ENCODE data around the gene STOML3. TPM values are rescaled to one million over a fixed set of nuclear protein-coding genes. Genes with fewer than 3 reads are reported as not detected.

The STOML3 gene
- total and polyA plus RNA-seq, 2 of the 8 experiments (the other 6 are each of a cell fraction or from before 2014, with no cell fraction given) = 0.06 TPM; not detected in 1

DNA sequence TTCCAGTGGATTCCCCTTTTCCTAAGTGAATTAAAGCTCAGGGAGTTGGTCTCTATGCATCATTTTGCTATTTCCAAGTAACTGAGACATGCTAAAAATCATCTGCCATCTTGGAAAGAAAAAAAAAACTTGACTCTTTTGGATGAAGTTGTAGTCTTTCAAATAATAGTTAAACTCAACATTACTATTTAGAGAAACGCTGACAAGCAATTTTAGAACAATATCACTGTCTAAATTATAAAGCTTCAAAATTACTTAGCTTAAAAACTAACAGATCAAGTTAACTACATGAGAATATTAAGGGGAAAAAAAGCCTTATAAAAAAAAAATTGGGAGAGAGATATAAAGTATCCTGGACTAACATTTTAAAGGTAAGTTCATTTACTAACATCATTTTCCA, 68.5 kb downstream of the STOML3 start:
- no peak overlapping the region for H3K14ac ChIP-seq (ENCODE audit: insufficient read length)
- ChIA-PET CTCF (ENCODE audit: partially characterized antibody) (interaction anchor here (0.9 to 1.2 kb wide), 2 partner anchors 51 to 219 kb away, joined by 3 read pairs; no protein-coding TSS in a partner anchor), POLR2A (ENCODE audit: partially characterized antibody) (no interaction called here)
- no peak for TF ChIP-seq EGR1 (IDR thresholded peaks at IDR 0.05; ENCODE audit: borderline replicate concordance, low read depth, low read length)
- no peak for TF ChIP-seq MAX (IDR thresholded peaks at IDR 0.05)
- TF ChIP-seq SP2 (IDR thresholded peaks at IDR 0.05; ENCODE audit: low read length) = no peak

More for the DNA sequence above, 68.5 kb downstream of the STOML3 start:
- no peak overlapping the region for H3K56ac ChIP-seq (replicated peaks; ENCODE audit: insufficient read length, low read depth, low read length)
- no peaks in the 10 kb centered on the region; the same call in 1 of the 2 replicates for H3K23me2 ChIP-seq (ENCODE audit: low read depth, low read length)
- H2AFZ ChIP-seq (ENCODE audit: low read length) = peak overlapping the region; percentile 89
- no peak overlapping the region for H3K9ac ChIP-seq (replicated peaks in 1 of 4; ENCODE audit: extremely low read depth in 1 of 4, low read depth in 3 of 4, low read length in 3 of 4)
- H2AK5ac ChIP-seq (ENCODE audit: low read depth, low read length) = no peak overlapping the region
- H3K27me3 ChIP-seq (replicated peaks in 1 of 4; ENCODE audit: control insufficient read depth in 3 of 4, extremely low read depth in 1 of 4, insufficient read depth in 3 of 4, low read length in 3 of 4) = no peaks in the 10 kb centered on the region
- no peak overlapping the region for H3K4me2 ChIP-seq (ENCODE audit: insufficient read depth in 1 of 2, low read depth in 2 of 2, low read length in 2 of 2)
- H3K23ac ChIP-seq (ENCODE audit: insufficient read length) = no peak overlapping the region
- H2BK120ac ChIP-seq (replicated peaks; ENCODE audit: low read depth, low read length) = no peak overlapping the region
- no peak overlapping the region for H2BK15ac ChIP-seq (ENCODE audit: low read length)
- WGBS, 2 experiments (ENCODE audit: extremely low coverage in 1 of 2, insufficient coverage in 1 of 2, insufficient read length in 1 of 2, insufficient replicate concordance in 2 of 2, low coverage in 1 of 2, low lambda C conversion rate in 2 of 2, missing lambda C conversion rate in 1 of 2) = 74% methylated on average over 1 of the region's 1 CpG; no CpG with 5 or more reads in 1 of the 2 experiments
- FAIRE-seq (no peak), DNase-seq (ENCODE audit: low read depth in 1 of 2, low spot score in 2 of 2) (no peak)
- no peak overlapping the region for H4K91ac ChIP-seq (replicated peaks; ENCODE audit: insufficient read length, low read length)
- no peaks in the 10 kb centered on the region for H3K79me1 ChIP-seq (ENCODE audit: low read depth, low read length)
- H3K18ac ChIP-seq (ENCODE audit: extremely low read depth, low read length) = no peak overlapping the region
- peaks cover 0 to 3% (median 0%) of the 10 kb centered on the region in 4 experiments; a peak in 1 of 7 replicates for H3K4me1 ChIP-seq (replicated peaks in 1 of 4; ENCODE audit: control insufficient read depth in 3 of 4, insufficient read depth in 4 of 4, low read length in 3 of 4)
- no peak overlapping the region for H3K27ac ChIP-seq (ENCODE audit: low read depth, low read length)
- no peak overlapping the region for H3K4ac ChIP-seq (replicated peaks; ENCODE audit: insufficient read length, low read depth, low read length)
- no peaks in the 10 kb centered on the region for H4K20me1 ChIP-seq (replicated peaks in 1 of 2; ENCODE audit: control insufficient read depth in 1 of 2, insufficient read depth in 2 of 2, low read length in 2 of 2)
- no peak overlapping the region for H2BK20ac ChIP-seq (ENCODE audit: low read length)
- no peaks in the 10 kb centered on the region; a peak in 1 of 4 replicates for H3K9me3 ChIP-seq (ENCODE audit: insufficient read depth in 2 of 2, low read depth in 1 of 2, low read length in 1 of 2)
- H2BK5ac ChIP-seq (ENCODE audit: low read depth, low read length) = no peak overlapping the region
- no peak overlapping the region for H4K8ac ChIP-seq (ENCODE audit: extremely low read depth, insufficient read depth, low read length)
- no peaks in the 10 kb centered on the region for H3K79me2 ChIP-seq (ENCODE audit: control insufficient read depth in 1 of 2, insufficient read depth in 2 of 2, low read length in 2 of 2)
- H2BK12ac ChIP-seq (ENCODE audit: low read depth, low read length) = no peak overlapping the region
- H3K36me3 ChIP-seq (ENCODE audit: control insufficient read depth in 2 of 4, insufficient read depth in 4 of 4, low read length in 3 of 4) = no peaks in the 10 kb centered on the region
- H4K5ac ChIP-seq (ENCODE audit: insufficient read length, low read depth, low read length) = no peak overlapping the region
- H3K4me3 ChIP-seq (ENCODE audit: extremely low read depth in 1 of 4, insufficient read depth in 2 of 4, low read depth in 3 of 4, low read length in 4 of 4) = no peak overlapping the region
